A549 (cell line): ENCODE results near the gene LRG1. TPM values are rescaled to one million over a fixed set of nuclear protein-coding genes. Genes with fewer than 3 reads are reported as not detected.
"Not testable (repeated sequence)": the region's sequence is repeated elsewhere in the genome, so short reads cannot be mapped to it uniquely, and the experiment has no call there.

Source experiments
- ATAC-seq, 2 experiments: fragments of 200-7000 bp in 1 of 2; fragments of >200 bp in 1 of 2; cut with Nextera tagmentation in 1 of 2; cut with Tn5 transposase in 1 of 2; 3 replicates each; pipeline versions ENCODE4 v1.8.0 to v1.9.1; 2018 to 2020; ENCODE audit warnings: mild to moderate bottlenecking in 1 of 2, moderate library complexity in 1 of 2
- CTCF ChIA-PET: fragments of 300-600 bp; sonication (Branson Sonifier 250); formaldehyde crosslinking; extraction: SDS; loops from one replicate; lab custom pipeline; 2021; ENCODE audit warnings: antibody characterized with exemption, inconsistent platforms; lab: Yijun Ruan, JAX
- POLR2A ChIA-PET: fragments of 350-600 bp; formaldehyde crosslinking; extraction: SDS; loops from one replicate; lab custom pipeline; 2021; ENCODE audit warnings: antibody characterized with exemption, inconsistent platforms; lab: Yijun Ruan, JAX
- DNase-seq, 2 experiments: peaks; one replicate each; pipeline versions ENCODE4 v3.0.0 to v3.0.0-alpha.2; 2011 to 2016; ENCODE audit warnings: low read depth in 1 of 2, low spot score in 1 of 2
- FAIRE-seq: peaks from 2 replicates; lab custom pipeline; 2011; peaks lifted over from hg19 to GRCh38; lab: Jason Lieb, UNC
- H3K27ac ChIP-seq, 2 experiments: fragments of >200 bp; sonication (Bioruptor Twin); formaldehyde crosslinking; 3 replicates each; pipeline ENCODE4 v1.5.1; 2016 to 2017
- H3K4me1 ChIP-seq: fragments of >200 bp; sonication (Bioruptor Twin); formaldehyde crosslinking; 3 replicates; pipeline ENCODE4 v1.6.1; 2016
- H3K4me2 ChIP-seq: fragments of >200 bp; sonication (Bioruptor Twin); formaldehyde crosslinking; 3 replicates; pipeline ENCODE4 v1.6.1; 2016
- H3K4me3 ChIP-seq: fragments of >200 bp; sonication (Bioruptor Twin); formaldehyde crosslinking; 3 replicates; pipeline ENCODE4 v1.5.1; 2016
- H3K9me3 ChIP-seq: fragments of >200 bp; sonication (Bioruptor Twin); formaldehyde crosslinking; 3 replicates; pipeline ENCODE4 v1.6.1; 2016
- BHLHE40 ChIP-seq: IDR thresholded peaks from 2 replicates; pipeline ENCODE4 v1.6.1; 2012; ENCODE audit warnings: low read depth, low read length, inconsistent platforms
- CBX2 ChIP-seq: fragments of 200-600 bp; sonication (generic); IDR thresholded peaks from 2 replicates; pipeline ENCODE4 v1.6.1; 2016; ENCODE audit warnings: low read depth, mild to moderate bottlenecking, borderline replicate concordance
- CBX8 ChIP-seq: fragments of 200-600 bp; sonication (generic); IDR thresholded peaks from 2 replicates; pipeline ENCODE4 v1.6.1; 2016
- CEBPB ChIP-seq, 2 experiments: fragments of >200 bp in 1 of 2; sonication (Bioruptor Twin) in 1 of 2; formaldehyde crosslinking in 1 of 2; IDR thresholded peaks; 2 replicates each; pipeline ENCODE4 v1.6.1; 2012 to 2016
- CHD2 ChIP-seq: fragments of 150-350 bp; IDR thresholded peaks from 2 replicates; pipeline ENCODE4 v1.6.1; 2014; ENCODE audit warnings: low read length; ENCODE audit not compliant: partially characterized antibody
- CHD4 ChIP-seq: fragments of 200-600 bp; sonication (generic); IDR thresholded peaks from 2 replicates; pipeline ENCODE4 v1.6.1; 2016; ENCODE audit warnings: antibody characterized with exemption, mild to moderate bottlenecking, borderline replicate concordance
- FOSB ChIP-seq: fragments of 250-450 bp; sonication (Bioruptor Pico); IDR thresholded peaks from 2 replicates; pipeline ENCODE4 v1.5.0; 2020; ENCODE audit warnings: mild to moderate bottlenecking, moderate library complexity
- HEYL ChIP-seq: fragments of 250-450 bp; sonication (Bioruptor Pico); IDR thresholded peaks from 2 replicates; pipeline ENCODE4 v1.8.0; 2021; ENCODE audit warnings: mild to moderate bottlenecking, moderate library complexity
- HOXA7 ChIP-seq: fragments of 250-450 bp; sonication (Bioruptor Pico); IDR thresholded peaks from 2 replicates; pipeline ENCODE4 v1.5.0; 2020; ENCODE audit warnings: mild to moderate bottlenecking, moderate library complexity
- HOXB5 ChIP-seq: fragments of 250-450 bp; sonication (Bioruptor Pico); IDR thresholded peaks from 2 replicates; pipeline ENCODE4 v1.5.0; 2020; ENCODE audit warnings: mild to moderate bottlenecking, moderate library complexity
- JUN ChIP-seq, 2 experiments: fragments of >200 bp; sonication (Bioruptor Twin); formaldehyde crosslinking; IDR thresholded peaks; 2 replicates in 1 of 2; 3 replicates in 1 of 2; pipeline ENCODE4 v1.6.1; 2016 to 2017
- KDM5A ChIP-seq: fragments of 200-600 bp; sonication (generic); IDR thresholded peaks from 2 replicates; pipeline ENCODE4 v1.6.1; 2016; ENCODE audit warnings: antibody characterized with exemption, mild to moderate bottlenecking
- POLR2AphosphoS2 ChIP-seq: conservative IDR thresholded peaks from 2 replicates; pipeline ENCODE4 v1.6.1; 2012; ENCODE audit warnings: low read length, improper control_type of control experiment, inconsistent platforms
- SMC3 ChIP-seq: fragments of >200 bp; sonication (Bioruptor Twin); formaldehyde crosslinking; IDR thresholded peaks from 3 replicates; pipeline ENCODE4 v1.6.1; 2018; ENCODE audit warnings: inconsistent platforms
- TFCP2L1 ChIP-seq: fragments of 250-450 bp; sonication (Bioruptor Pico); IDR thresholded peaks from 2 replicates; pipeline ENCODE4 v1.5.0; 2021; ENCODE audit warnings: mild to moderate bottlenecking
- ZC3H11A ChIP-seq: fragments of 450-650 bp; IDR thresholded peaks from 2 replicates; pipeline ENCODE4 v1.6.1; 2014; ENCODE audit warnings: antibody characterized with exemption, mild to moderate bottlenecking
- ZSCAN20 ChIP-seq: fragments of 250-450 bp; sonication (Bioruptor Pico); IDR thresholded peaks from 2 replicates; pipeline ENCODE4 v1.8.0; 2022; ENCODE audit warnings: mild to moderate bottlenecking, moderate library complexity
- WGBS: methylation state at CpG from one replicate; pipeline ENCODE4 v1.1.6; 2017; ENCODE audit errors: missing lambda C conversion rate; 5-methylcytosine and 5-hydroxymethylcytosine counted together
- polyA plus RNA-seq, 4 experiments: library from polyadenylated mRNA; depleted of rRNA in 3 of 4; stranded (reverse); fragments of >200 nt; fragmentation: RNase III in 1 of 4; extraction: RNeasy Plus Mini Kit Qiagen cat#74134 plus additional on column Dnase treatment in 1 of 4; gene quantifications; 2 replicates in 3 of 4; 3 replicates in 1 of 4; pipeline ENCODE4 v1.2.3, GENCODE V29; 2011 to 2017
- TF ChIP-seq, protein P1 (sequence below): IDR thresholded peaks from 2 replicates; pipeline ENCODE4 v1.6.1; 2012
- TF ChIP-seq, protein P2 (sequence below): fragments of >200 bp; sonication (Bioruptor Twin); formaldehyde crosslinking; IDR thresholded peaks from 3 replicates; pipeline ENCODE4 v1.6.1; 2016
- TF ChIP-seq, protein P3 (sequence below): fragments of >200 bp; sonication (Bioruptor Twin); formaldehyde crosslinking; IDR thresholded peaks from 2 replicates; pipeline ENCODE4 v1.6.1; 2016
- TF ChIP-seq, protein P4 (sequence below): fragments of 450-650 bp; IDR thresholded peaks from 2 replicates; pipeline ENCODE4 v1.6.1; 2014; ENCODE audit warnings: antibody characterized with exemption

The LRG1 gene
- polyA plus RNA-seq, 2 of the 4 experiments (the other 2 are of a cell fraction), result 0.18 TPM; not detected in 1

DNA sequence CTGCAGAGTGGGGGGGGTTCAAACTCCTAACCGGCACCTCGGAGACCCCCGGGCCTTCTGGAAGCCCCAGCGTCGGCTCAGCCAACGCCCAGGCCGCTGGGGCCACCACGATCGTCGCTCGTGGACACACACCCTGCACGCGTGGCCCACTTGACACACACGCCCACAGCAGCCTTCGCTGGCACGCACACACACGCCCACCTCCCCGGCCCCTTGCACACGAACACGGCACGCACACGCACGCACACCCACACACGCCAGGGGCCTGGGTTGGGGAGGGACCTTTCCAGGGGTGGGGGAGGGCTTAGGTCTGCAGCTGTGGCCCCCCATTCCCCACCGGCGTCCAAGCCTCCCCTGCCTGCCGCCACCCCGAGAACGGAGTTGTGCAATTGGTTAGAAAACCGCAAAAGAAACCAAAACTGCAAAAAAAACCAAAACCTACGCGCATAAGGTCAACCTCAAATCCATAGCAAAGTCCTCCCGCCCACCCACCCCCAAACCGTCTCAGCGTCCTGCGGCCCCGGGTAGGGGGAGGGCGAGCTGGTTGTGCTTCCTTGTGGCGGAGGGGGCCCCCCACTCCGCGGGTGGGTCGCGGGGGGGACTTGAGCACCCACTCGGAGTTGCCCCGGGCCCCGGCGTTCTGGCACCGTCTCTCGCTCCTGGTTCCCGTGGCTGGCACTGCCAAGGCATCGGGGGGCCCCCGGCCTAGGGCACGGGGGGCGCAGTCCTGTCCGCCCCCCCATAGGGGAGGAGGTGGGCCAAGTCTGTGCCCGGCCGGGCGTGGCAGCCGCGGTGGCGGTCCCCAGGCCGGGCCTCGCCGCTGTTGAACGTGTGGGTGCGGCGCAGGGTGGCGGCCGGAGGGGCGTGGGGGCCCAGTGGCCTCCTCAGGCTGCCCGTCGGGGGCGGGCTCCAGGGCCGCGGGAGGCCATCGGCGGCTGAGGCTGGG, 3.3 kb upstream of the LRG1 start:
- FAIRE-seq (no peak), ATAC-seq (no peak), DNase-seq (no peak)
- Histone ChIP-seq H3K4me1 (peaks cover 4% of the 10 kb centered on the region; the same call in 1 of the 3 replicates), H3K9me3 (no peaks in the 10 kb centered on the region), H3K4me2 (no peak overlapping the region), H3K27ac (no peak overlapping the region), H3K4me3 (no peak overlapping the region)
- WGBS, result 80% methylated on average over 16 of the region's 77 CpGs
- CTCF ChIA-PET, result interaction anchor here (1.2 to 2.2 kb wide), 2 partner anchors 20 to 93 kb away, joined by 3 to 7 read pairs; no protein-coding TSS in a partner anchor
- POLR2A ChIA-PET, result no interaction called here
- TF ChIP-seq CHD4 (no peak), ZC3H11A (no peak), CBX8 (no peak), ZSCAN20 (CRISPR knock-in tag) (no peak), TFCP2L1 (no peak), CHD2 (no peak)
- TF ChIP-seq, protein P1, sequence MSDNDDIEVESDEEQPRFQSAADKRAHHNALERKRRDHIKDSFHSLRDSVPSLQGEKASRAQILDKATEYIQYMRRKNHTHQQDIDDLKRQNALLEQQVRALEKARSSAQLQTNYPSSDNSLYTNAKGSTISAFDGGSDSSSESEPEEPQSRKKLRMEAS, result no peak
- TF ChIP-seq, protein P2, sequence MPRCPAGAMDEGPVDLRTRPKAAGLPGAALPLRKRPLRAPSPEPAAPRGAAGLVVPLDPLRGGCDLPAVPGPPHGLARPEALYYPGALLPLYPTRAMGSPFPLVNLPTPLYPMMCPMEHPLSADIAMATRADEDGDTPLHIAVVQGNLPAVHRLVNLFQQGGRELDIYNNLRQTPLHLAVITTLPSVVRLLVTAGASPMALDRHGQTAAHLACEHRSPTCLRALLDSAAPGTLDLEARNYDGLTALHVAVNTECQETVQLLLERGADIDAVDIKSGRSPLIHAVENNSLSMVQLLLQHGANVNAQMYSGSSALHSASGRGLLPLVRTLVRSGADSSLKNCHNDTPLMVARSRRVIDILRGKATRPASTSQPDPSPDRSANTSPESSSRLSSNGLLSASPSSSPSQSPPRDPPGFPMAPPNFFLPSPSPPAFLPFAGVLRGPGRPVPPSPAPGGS, result no peak
- TF ChIP-seq, all 56 proteins: peak for 0

DNA sequence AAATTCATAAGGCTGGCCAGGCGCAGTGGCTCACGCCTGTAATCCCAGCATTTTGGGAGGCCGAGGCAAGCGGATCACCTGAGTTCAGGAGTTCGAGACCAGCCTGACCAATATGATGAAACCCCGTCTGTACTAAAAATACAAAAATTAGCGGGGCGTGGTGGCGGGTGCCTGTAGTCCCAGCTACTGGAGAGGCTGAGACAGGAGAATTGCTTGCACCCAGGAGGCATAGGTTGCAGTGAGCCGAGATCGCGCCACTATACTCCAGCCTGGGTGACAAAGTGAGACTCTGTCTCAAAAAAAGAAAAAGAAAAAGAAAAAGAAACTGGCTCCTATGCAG, 1.9 kb upstream of the LRG1 start:
- DNase-seq, H3K9me3 ChIP-seq, FAIRE-seq, H3K27ac ChIP-seq, H3K4me1 ChIP-seq, ATAC-seq, H3K4me3 ChIP-seq, H3K4me2 ChIP-seq, POLR2A ChIA-PET: not testable (repeated sequence)
- CTCF ChIA-PET, result interaction anchor here (1.0 to 2.2 kb wide), 4 partner anchors 16 to 95 kb away, joined by 3 to 7 read pairs (median 4); no protein-coding TSS in a partner anchor
- 94% methylated on average over 12 of the region's 12 CpGs for WGBS

DNA sequence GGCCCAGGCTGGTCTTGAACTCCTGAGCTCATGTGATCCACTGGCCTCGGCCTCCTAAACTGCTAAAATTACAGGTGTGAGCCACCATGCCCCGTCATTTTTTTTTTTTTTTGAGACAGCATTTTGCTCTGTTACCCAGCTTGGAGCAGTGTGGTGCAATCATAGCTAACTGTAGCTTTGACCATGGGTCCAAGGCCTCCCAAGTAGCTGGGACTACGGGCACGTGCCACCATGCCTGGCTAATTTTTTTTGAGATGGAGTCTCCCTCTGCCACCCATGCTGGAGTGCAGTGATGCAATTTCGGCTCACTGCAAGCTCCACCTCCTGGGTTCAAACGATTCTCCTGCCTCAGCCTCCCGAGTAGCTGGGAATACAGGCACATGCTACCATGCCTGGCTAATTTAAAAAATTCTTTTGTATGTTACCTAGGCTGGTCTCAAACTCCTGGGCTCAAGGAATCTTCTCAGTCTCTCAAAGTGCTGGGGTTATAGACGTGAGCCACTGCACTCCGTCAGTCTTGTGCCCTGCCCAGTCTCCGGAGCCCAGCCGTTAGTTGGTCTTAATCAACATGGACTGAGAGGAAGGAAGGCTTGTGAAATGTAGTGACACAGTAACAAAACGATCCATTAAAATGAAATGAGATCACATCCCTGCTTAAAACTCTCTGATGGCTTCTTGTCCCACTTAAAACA, 1.4 kb upstream of the LRG1 start:
- ChIA-PET CTCF (interaction anchor here (1.0 to 2.2 kb wide), 6 partner anchors 14 to 95 kb away, joined by 3 to 12 read pairs (median 5); no protein-coding TSS in a partner anchor), POLR2A (no interaction called here)
- Histone ChIP-seq H3K27ac (no peak overlapping the region), H3K4me2 (no peak overlapping the region), H3K4me3 (no peak overlapping the region), H3K4me1 (no peaks in the 10 kb centered on the region), H3K9me3 (no peaks in the 10 kb centered on the region)
- no peak for DNase-seq
- ATAC-seq, result no peak
- FAIRE-seq, result no peak
- 78% methylated on average over 12 of the region's 12 CpGs for WGBS
- TF ChIP-seq, protein P3, sequence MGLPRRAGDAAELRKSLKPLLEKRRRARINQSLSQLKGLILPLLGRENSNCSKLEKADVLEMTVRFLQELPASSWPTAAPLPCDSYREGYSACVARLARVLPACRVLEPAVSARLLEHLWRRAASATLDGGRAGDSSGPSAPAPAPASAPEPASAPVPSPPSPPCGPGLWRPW, result no peak
- TF ChIP-seq, protein P2, result no peak
- TF ChIP-seq KDM5A (no peak), BHLHE40 (no peak), JUN (IDR thresholded peaks at IDR 0.05) (no peak), CBX2 (no peak), FOSB (CRISPR knock-in tag) (no peak), TFCP2L1 (no peak), HOXA7 (no peak), SMC3 (no peak), POLR2AphosphoS2 (no peak), HEYL (CRISPR knock-in tag) (no peak), CEBPB (IDR thresholded peaks at IDR 0.05) (no peak), HOXB5 (no peak)
- TF ChIP-seq, protein P4, sequence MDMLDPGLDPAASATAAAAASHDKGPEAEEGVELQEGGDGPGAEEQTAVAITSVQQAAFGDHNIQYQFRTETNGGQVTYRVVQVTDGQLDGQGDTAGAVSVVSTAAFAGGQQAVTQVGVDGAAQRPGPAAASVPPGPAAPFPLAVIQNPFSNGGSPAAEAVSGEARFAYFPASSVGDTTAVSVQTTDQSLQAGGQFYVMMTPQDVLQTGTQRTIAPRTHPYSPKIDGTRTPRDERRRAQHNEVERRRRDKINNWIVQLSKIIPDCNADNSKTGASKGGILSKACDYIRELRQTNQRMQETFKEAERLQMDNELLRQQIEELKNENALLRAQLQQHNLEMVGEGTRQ, result no peak
- TF ChIP-seq, all 56 proteins: peak for 0
